SK-N-MC (cell line): ENCODE data around the gene IFI16.

ENCODE experiments used
- EZH2 ChIP-seq: fragments of 200-600 bp; sonication (generic); IDR thresholded peaks from one replicate; pipeline ENCODE4 v1.6.1; 2017; ENCODE audit warnings: antibody characterized with exemption
- POLR2AphosphoS5 ChIP-seq: IDR thresholded peaks from 2 replicates; pipeline ENCODE4 v1.6.1; 2012; ENCODE audit warnings: mild to moderate bottlenecking, low read depth, low read length, borderline replicate concordance

GRCh38 chr1:159009287-159009686 is 420 bp upstream of the IFI16 start:
- TF ChIP-seq EZH2 (no peak), POLR2AphosphoS5 (no peak)
